Endothelial cell of umbilical vein (primary cell): ENCODE measurements around the gene MGAT5B. TPM values are rescaled to one million over a fixed set of nuclear protein-coding genes. Genes with fewer than 3 reads are reported as not detected.

Source experiments
- BruUV-seq: library from RNA; stranded (reverse); fragments of 400-500 nt; replicated peaks from 2 replicates; lab custom pipeline; 2021; lab: Mats Ljungman, UMichigan
- CTCF ChIA-PET: fragments of 300-600, 350-600 bp; sonication (Branson Sonifier 250); formaldehyde crosslinking; loops from one replicate; lab custom pipeline; 2021; ENCODE audit warnings: antibody characterized with exemption, inconsistent platforms; lab: Charles Lee
- POLR2A ChIA-PET: fragments of 300-600, 350-600 bp; sonication (Branson Sonifier 250); formaldehyde crosslinking; loops from one replicate; lab custom pipeline; 2021; ENCODE audit warnings: antibody characterized with exemption, inconsistent platforms; lab: Charles Lee
- DNase-seq: peaks from one replicate; pipeline ENCODE4 v3.0.0-alpha.2; 2011; ENCODE audit warnings: low read depth, low spot score
- FAIRE-seq: peaks from 2 replicates; lab custom pipeline; 2011; peaks lifted over from hg19 to GRCh38; lab: Jason Lieb, UNC
- H2AFZ ChIP-seq: 2 replicates; pipeline ENCODE4 v1.6.0; 2012; ENCODE audit warnings: low read depth, low read length, control low read depth, inconsistent platforms
- H3K27ac ChIP-seq: 2 replicates; pipeline ENCODE4 v1.5.1; 2011; ENCODE audit warnings: low read depth, mild to moderate bottlenecking, control low read depth, low read length, moderate library complexity; ENCODE audit not compliant: insufficient read depth
- H3K27me3 ChIP-seq, 2 experiments: 2 replicates each; pipeline versions ENCODE4 v1.6.0 to v1.6.1; 2011; ENCODE audit warnings: low read length in 2 of 2, mixed read lengths in 1 of 2; ENCODE audit not compliant: control insufficient read depth in 2 of 2, insufficient read depth in 2 of 2
- H3K36me3 ChIP-seq, 2 experiments: 2 replicates in 1 of 2; 3 replicates in 1 of 2; pipeline ENCODE4 v1.5.1; 2011; ENCODE audit warnings: low read length in 2 of 2, mild to moderate bottlenecking in 1 of 2, moderate library complexity in 1 of 2; ENCODE audit not compliant: control insufficient read depth in 2 of 2, insufficient read depth in 2 of 2; ENCODE audit errors: extremely low read depth in 1 of 2
- H3K4me1 ChIP-seq: 3 replicates; pipeline ENCODE4 v1.5.1; 2011; ENCODE audit warnings: mild to moderate bottlenecking, low read length; ENCODE audit not compliant: control insufficient read depth, insufficient read depth; ENCODE audit errors: extremely low read depth
- H3K4me2 ChIP-seq: 2 replicates; pipeline ENCODE4 v1.6.1; 2011; ENCODE audit warnings: low read length, control low read depth, mixed read lengths; ENCODE audit not compliant: insufficient read depth
- H3K4me3 ChIP-seq, 3 experiments: fragments of 200-600 bp in 1 of 3; sonication (generic), shearing (Covaris generic) in 1 of 3; replicated peaks in 1 of 3; 2 replicates each; pipeline ENCODE4 v1.5.1; 2011 to 2016; ENCODE audit warnings: control low read depth in 3 of 3, low read length in 3 of 3, mild to moderate bottlenecking in 2 of 3, inconsistent platforms in 1 of 3, low read depth in 1 of 3, moderate library complexity in 1 of 3; ENCODE audit not compliant: insufficient read depth in 1 of 3
- H3K79me2 ChIP-seq: 2 replicates; pipeline ENCODE4 v1.6.0; 2012; ENCODE audit warnings: low read length, inconsistent platforms; ENCODE audit not compliant: control insufficient read depth, insufficient read depth
- H3K9ac ChIP-seq: replicated peaks from 2 replicates; pipeline ENCODE3; 2011; ENCODE audit warnings: low read length, control low read depth; ENCODE audit not compliant: insufficient read depth; ENCODE audit errors: extremely low read depth
- H3K9me1 ChIP-seq: replicated peaks from 3 replicates; pipeline ENCODE4 v1.6.0; 2011; ENCODE audit warnings: mild to moderate bottlenecking, low read length; ENCODE audit not compliant: control insufficient read depth, insufficient read depth; ENCODE audit errors: extremely low read depth
- H3K9me3 ChIP-seq: replicated peaks from 2 replicates; pipeline ENCODE4 v1.5.1; 2012; ENCODE audit warnings: low read length, inconsistent platforms; ENCODE audit not compliant: control insufficient read depth, insufficient read depth
- H4K20me1 ChIP-seq: replicated peaks from 2 replicates; pipeline ENCODE3; 2011; ENCODE audit warnings: mild to moderate bottlenecking, low read length; ENCODE audit not compliant: control insufficient read depth, insufficient read depth; ENCODE audit errors: extremely low read depth
- EZH2 ChIP-seq: IDR thresholded peaks from 2 replicates; pipeline ENCODE4 v1.6.1; 2012; ENCODE audit warnings: borderline replicate concordance, low read depth, mild to moderate bottlenecking, moderate library complexity, low read length, inconsistent platforms; ENCODE audit not compliant: severe bottlenecking
- FOS ChIP-seq: IDR thresholded peaks from 2 replicates; pipeline ENCODE4 v1.6.1; 2011; ENCODE audit warnings: mild to moderate bottlenecking, low read length, moderate library complexity, borderline replicate concordance; ENCODE audit not compliant: insufficient read depth
- GATA2 ChIP-seq: IDR thresholded peaks from 2 replicates; pipeline ENCODE4 v1.7.0; 2011; ENCODE audit warnings: low read depth, mild to moderate bottlenecking, moderate library complexity, mixed read lengths, low read length; ENCODE audit not compliant: insufficient read length, insufficient read depth
- JUN ChIP-seq: IDR thresholded peaks from 2 replicates; pipeline ENCODE4 v1.6.1; 2011; ENCODE audit warnings: borderline replicate concordance, low read depth; ENCODE audit not compliant: insufficient read length, insufficient read depth
- MYC ChIP-seq: IDR thresholded peaks from one replicate; pipeline ENCODE4 v1.6.1; 2011; ENCODE audit warnings: mild to moderate bottlenecking, low read depth, low read length
- POLR2A ChIP-seq: IDR thresholded peaks from 2 replicates; pipeline ENCODE4 v1.6.1; 2012; ENCODE audit warnings: low read depth, mild to moderate bottlenecking, control low read depth, low read length
- POLR2AphosphoS5 ChIP-seq: IDR thresholded peaks from 2 replicates; pipeline ENCODE4 v1.6.1; 2012; ENCODE audit warnings: low read depth, mild to moderate bottlenecking, control low read depth, low read length, moderate library complexity; ENCODE audit not compliant: insufficient read depth
- dilution Hi-C: fragments of 300-500 bp; cut with MboI; formaldehyde crosslinking; loops from one replicate; pipeline ENCODE4 v1.15.0; 2019; ENCODE audit warnings: low sequenced_read_pairs; ENCODE audit not compliant: extremely low pct_ligation_motif_present
- intact Hi-C: fragments of 100-400 bp; cut with micrococcal nuclease; formaldehyde crosslinking; loops from one replicate; pipeline ENCODE4 v1.10.0; 2022
- polyA plus RNA-seq, 4 experiments: library from polyadenylated mRNA; depleted of rRNA in 3 of 4; stranded (reverse) in 3 of 4; unstranded in 1 of 4; fragments of >200 nt; gene quantifications; 2 replicates each; pipeline versions ENCODE4 v1.2.1 to v1.2.3, GENCODE V29; 2011 to 2012; ENCODE audit warnings: missing spikeins in 1 of 4
- total RNA-seq: library from RNA; stranded (reverse); gene quantifications from 2 replicates; pipeline ENCODE4 v1.2.3, GENCODE V29; 2021
- TF ChIP-seq, protein P1 (sequence below): IDR thresholded peaks from 2 replicates; pipeline ENCODE4 v1.6.1; 2011; ENCODE audit not compliant: insufficient read depth, insufficient read length
- TF ChIP-seq, protein P2 (sequence below), 2 donors: IDR thresholded peaks; 1 replicate in 1 of 2; 2 replicates in 1 of 2; pipeline ENCODE4 v1.5.1; 2011; ENCODE audit warnings: low read length in 2 of 2, mild to moderate bottlenecking in 2 of 2, moderate library complexity in 2 of 2, control low read depth in 1 of 2, inconsistent platforms in 1 of 2, low read depth in 1 of 2; ENCODE audit not compliant: insufficient read depth in 1 of 2; ENCODE audit errors: extremely low read depth in 1 of 2

The MGAT5B gene
- total and polyA plus RNA-seq, 2 donors (not counting 3 experiments of a cell fraction or from before 2014, with no cell fraction given), result 1.7 to 2.1 TPM

DNA sequence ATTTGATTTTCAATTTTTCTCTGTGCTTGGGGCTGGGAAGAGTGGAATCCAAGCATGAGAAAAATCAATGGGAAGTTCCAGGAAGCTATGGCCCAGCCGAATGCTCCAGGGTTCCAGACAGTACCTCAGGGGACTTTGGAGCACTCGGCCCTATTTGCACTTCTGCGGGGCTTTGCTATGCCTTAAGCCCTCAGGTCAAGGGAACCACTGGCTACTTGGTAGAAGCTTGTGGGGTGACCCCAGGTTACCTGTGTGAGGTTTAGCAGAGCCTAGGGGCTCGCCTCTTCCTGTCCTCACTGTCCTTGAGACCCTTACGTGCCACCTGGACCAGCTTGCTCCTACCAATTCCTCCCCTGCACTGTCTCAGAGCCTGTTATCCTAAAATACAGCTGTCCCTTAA, 121.3 kb downstream of the MGAT5B start:
- no TSS peak for BruUV-seq
- Histone ChIP-seq H4K20me1 (no peaks in the 10 kb centered on the region), H3K4me1 (no peaks in the 10 kb centered on the region), H3K27me3 (peaks cover 6 to 11% of the 10 kb centered on the region in 2 experiments), H3K9me3 (no peaks in the 10 kb centered on the region), H3K9me1 (no peaks in the 10 kb centered on the region), H3K79me2 (no peaks in the 10 kb centered on the region), H3K9ac (no peak overlapping the region), H3K27ac (no peak overlapping the region), H2AFZ (no peak overlapping the region), H3K36me3 (no peaks in the 10 kb centered on the region), H3K4me3 (no peak overlapping the region), H3K4me2 (no peak overlapping the region)
- FAIRE-seq (no peak), DNase-seq (no peak)
- no peak for TF ChIP-seq FOS
- intact Hi-C loops (no loop called here), dilution Hi-C loops (no loop called here)
- CTCF ChIA-PET, result interaction anchor here (0.7 to 2.0 kb wide), 2 partner anchors 67 to 644 kb away, joined by 3 to 4 read pairs; no protein-coding TSS in a partner anchor
- POLR2A ChIA-PET, result no interaction called here

DNA sequence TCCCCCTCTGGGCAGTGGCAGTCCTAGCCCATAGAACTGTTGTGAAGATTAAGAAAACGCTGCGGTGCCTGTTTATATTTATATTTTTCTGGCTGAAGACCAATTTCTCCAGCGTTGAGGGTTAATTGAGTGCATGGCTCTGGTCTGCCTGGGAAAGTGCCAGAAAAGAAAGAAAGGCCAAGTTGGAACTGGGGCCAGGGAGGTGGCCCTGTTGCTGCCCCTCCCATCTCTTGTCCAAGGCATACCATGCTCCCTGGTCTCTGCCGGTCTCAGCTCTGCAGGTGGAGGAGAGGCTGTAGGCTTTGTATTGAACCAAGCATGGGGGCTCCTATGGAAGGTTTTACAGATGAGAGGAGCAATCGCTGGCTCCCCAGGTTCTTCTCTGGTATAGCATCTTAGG, 124.7 kb downstream of the MGAT5B start:
- Histone ChIP-seq H3K9ac (no peak overlapping the region), H3K9me3 (no peaks in the 10 kb centered on the region), H3K27me3 (peaks cover 11% of the 10 kb centered on the region in 2 experiments), H3K9me1 (no peaks in the 10 kb centered on the region), H3K4me2 (no peak overlapping the region), H2AFZ (no peak overlapping the region), H3K4me1 (no peaks in the 10 kb centered on the region), H3K27ac (no peak overlapping the region), H3K4me3 (no peak overlapping the region), H3K79me2 (no peaks in the 10 kb centered on the region), H3K36me3 (no peaks in the 10 kb centered on the region), H4K20me1 (no peaks in the 10 kb centered on the region)
- DNase-seq (no peak), FAIRE-seq (no peak)
- dilution Hi-C loops (no loop called here), intact Hi-C loops (no loop called here)
- TF ChIP-seq, protein P1, sequence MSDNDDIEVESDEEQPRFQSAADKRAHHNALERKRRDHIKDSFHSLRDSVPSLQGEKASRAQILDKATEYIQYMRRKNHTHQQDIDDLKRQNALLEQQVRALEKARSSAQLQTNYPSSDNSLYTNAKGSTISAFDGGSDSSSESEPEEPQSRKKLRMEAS, result no peak
- TF ChIP-seq FOS (no peak), EZH2 (no peak), MYC (no peak), JUN (no peak), GATA2 (no peak), POLR2A (no peak), POLR2AphosphoS5 (no peak)
- TF ChIP-seq, protein P2, sequence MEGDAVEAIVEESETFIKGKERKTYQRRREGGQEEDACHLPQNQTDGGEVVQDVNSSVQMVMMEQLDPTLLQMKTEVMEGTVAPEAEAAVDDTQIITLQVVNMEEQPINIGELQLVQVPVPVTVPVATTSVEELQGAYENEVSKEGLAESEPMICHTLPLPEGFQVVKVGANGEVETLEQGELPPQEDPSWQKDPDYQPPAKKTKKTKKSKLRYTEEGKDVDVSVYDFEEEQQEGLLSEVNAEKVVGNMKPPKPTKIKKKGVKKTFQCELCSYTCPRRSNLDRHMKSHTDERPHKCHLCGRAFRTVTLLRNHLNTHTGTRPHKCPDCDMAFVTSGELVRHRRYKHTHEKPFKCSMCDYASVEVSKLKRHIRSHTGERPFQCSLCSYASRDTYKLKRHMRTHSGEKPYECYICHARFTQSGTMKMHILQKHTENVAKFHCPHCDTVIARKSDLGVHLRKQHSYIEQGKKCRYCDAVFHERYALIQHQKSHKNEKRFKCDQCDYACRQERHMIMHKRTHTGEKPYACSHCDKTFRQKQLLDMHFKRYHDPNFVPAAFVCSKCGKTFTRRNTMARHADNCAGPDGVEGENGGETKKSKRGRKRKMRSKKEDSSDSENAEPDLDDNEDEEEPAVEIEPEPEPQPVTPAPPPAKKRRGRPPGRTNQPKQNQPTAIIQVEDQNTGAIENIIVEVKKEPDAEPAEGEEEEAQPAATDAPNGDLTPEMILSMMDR (IDR thresholded peaks at IDR 0.05; ENCODE audit: extremely low read depth in 1 of 2, insufficient read depth in 1 of 2, low read depth in 1 of 2, low read length in 2 of 2), result no peak
- CTCF ChIA-PET, result interaction anchor here (1.3 to 6.0 kb wide), 2 partner anchors 64 to 125 kb away, joined by 3 to 22 read pairs; partner anchors contain the start of gene MGAT5B
- POLR2A ChIA-PET, result no interaction called here
- no TSS peak for BruUV-seq
